Mesenteric fat pad (tissue), 1 donor: ENCODE measurements around the gene ADA. TPM values are rescaled to one million over a fixed set of nuclear protein-coding genes. Genes with fewer than 3 reads are reported as not detected.

ENCODE experiments used
- DNase-seq: peaks from one replicate; pipeline ENCODE4 v3.0.0-alpha.2; 2020; ENCODE audit warnings: low spot score
- total RNA-seq: library from RNA; stranded (reverse); fragmentation: NEBNext Ultra II Directional; extraction: Animal tissue kit (Norgen Biotek cat#: 25700); gene quantifications from one replicate; pipeline ENCODE4 v1.2.1, GENCODE V29; 2021
- donor health status: DM: yes; HTN: yes; CAD: no.

ADA gene
- total RNA-seq, 1 donor from 2014 or later = 12.2 TPM

DNA sequence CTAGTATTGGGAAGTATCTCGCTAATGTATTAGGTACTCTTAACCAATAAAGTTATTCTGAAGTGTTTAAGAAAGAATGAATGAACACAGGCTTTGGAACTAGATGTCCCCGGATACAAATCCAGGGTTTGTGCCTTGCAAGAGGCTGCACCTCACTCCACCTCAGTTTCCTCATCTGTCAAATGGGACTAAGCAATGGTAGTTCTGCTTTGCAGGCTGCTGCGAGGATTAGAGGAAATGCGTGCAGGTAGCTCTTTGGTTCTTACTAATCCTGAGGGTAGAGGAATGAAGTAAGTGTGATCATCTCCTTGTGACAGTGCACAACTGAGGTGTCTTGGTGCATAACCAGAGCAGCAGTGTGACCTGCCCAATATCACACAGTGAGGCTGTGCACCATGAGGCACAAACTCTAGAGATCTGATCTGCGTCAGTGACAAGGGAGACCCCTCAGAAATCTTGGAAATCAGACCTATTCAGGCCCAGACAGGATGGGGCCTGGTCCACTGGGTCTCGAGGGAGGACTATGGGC lies 26.7 kb downstream of the ADA start:
- DNase-seq = no peak

DNA sequence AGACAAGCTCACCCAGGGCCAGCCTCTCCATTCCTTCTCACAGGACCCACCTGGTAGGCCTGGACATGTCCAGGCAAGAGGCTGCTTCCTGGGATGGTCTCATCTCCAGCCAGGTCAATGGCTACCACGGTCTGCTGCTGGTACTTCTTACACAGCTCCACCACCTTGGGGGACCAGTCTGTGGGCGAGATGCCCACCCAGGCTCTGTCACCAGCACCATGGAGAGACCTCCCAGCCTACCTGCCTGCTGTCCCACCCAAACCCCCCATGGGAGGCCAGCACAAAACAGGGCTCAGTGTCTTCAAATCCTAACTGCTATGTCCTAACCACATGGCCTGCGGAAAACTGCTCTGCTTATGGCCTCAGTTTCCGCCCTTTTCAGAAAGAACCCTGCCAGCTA lies 27.3 kb downstream of the ADA start:
- no peak for DNase-seq

DNA sequence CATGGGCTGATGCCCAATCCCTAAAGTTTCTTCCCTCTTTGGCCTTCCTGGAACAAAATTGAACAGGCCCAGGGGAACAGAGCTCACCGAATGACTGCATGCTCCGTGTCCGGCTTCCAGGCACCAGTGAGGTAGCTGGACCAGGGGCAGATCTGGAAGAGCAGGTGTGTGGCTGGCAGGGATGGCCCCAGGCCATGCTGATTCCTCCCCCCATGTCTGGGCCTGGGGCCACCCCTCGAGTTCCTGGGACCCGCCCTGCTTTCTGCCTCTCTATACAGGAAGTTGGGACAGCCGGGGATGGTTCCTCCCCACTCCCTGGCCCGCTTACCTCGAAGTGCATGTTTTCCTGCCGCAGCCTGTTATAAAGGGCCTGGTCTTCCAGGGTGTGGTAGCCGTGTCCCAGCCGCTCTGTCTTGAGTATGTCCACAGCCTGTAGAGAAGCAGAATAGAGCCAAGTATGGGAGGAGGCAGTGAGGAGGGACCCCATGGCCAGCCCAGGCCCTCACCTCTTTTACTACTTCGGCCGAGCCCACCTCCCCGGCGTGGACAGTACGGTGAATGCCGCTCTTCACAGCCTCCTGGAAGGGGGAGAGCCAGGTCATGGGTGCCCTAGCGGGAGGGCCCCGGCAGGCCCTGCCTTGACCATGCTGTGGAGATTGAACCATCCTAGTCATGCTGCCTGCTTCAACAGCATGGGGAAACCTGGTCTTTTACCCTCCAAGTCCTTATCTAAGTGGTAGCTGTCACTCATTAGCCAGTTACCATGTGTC lies 28.8 kb downstream of the ADA start:
- no peak for DNase-seq

DNA sequence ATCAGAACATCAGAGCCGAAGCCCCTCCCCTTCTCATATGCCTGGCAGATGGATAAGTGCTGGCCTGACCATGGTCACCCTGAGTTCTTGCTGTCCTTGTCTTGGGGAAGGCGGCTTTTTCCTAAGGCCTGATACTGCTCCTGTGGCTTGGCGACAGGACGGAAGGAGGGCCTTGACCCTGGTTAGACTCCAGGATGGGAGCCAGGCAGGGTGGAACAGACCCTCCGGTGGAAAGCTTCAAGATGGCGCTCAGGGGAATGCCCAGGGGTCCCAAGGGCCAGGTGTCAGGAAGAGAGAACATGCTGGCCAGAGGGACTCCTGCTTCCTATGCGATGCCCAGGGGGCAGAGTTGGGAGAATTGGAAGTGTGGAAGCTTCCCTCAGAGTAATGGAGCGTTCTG lies 29.6 kb downstream of the ADA start:
- no peak for DNase-seq

DNA sequence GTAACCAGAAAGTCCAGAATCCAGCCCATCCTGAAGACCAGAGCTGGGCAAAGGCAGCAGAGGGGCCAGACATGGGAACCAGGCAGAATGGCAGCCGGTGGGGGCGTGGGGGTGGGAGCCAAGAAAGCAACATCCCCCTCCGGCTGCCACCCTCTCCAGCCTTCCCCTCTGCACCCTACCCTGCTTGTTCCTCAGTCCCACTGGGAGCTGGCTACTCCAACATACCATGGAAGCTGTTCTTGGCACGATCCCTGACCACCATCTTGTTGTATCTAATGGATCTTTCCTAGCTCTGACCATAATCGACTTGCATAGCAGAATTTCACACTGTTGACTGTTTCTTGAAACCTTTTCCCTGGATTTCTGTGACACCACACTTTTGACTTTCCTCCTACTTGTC lies 30.2 kb downstream of the ADA start:
- no peak for DNase-seq

DNA sequence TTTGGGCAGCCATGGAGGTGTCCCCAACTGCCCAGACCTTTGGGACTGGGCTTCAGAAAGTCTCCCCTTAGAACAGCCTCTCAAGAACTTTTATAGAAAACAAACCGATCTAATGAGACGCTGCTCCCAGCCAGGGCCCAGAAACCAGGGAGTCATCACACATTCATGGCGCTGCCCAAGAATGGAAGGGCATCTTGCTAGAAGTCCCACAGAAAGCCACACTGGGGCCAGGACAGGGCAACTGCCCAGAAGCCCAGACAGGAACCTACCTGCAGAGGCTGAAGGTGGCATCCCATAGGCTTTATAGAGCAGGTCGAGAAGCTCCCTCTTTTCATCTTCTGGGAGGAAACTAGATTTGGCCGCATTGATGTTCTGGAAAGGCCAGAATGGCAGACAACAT lies 31.5 kb downstream of the ADA start:
- DNase-seq = no peak

DNA sequence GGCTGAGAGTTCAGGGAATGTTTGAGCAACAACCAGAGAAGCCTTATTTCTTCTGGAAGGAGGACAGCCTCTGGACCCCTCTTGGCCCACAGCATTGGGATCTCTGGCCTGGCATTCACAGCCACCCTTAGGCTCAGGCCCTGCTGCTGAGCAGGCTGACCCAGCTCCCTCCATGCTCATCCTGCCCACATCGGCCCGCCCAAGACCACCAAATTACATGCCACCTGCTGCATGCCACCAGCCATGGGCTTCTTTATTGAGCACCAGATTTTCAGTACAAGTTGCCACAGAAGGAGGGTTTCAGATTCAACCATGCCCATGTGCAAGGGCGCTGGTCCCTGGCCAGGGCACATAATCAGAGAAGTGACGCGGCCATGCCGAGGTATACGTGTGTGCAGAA lies 32.2 kb downstream of the ADA start:
- DNase-seq = no peak

DNA sequence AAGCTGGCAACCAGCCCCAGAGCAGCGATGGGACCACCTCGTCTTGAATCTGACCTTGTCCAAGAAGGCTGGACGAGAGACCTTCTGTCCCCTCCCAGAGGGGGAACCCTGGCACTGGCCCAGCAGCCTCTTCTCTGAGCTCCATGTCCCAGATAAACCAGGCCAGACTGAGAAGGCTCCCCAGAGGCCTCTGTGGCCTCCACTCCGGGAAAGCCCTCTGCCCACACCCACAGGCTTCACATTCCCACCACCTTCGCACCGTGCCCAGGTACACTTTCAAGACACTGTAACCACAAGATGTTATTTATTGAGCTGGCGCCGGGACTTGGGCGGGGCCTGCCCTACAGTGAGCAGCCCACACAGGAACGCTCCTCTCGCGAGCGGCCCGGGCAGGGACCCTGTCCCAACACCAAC lies 33.2 kb downstream of the ADA start:
- DNase-seq = no peak

DNA sequence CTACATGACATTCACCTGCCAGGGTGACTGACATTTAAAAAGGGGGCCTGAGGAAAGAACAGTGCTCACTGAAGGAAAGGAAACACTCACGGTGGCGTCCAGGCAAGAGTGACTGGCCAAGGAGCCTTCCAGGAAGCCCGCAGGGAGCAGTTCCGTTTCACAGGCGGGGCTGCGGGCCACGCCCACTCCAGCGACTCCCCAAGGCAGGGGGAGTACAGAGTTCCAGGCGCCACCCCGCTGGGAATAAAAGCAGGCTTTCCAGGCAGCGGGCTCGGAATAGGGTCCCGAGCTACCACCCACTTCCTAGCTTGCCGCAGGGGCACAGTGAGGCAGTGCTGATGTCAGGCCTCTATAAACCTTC lies 34.9 kb downstream of the ADA start:
- no peak for DNase-seq

DNA sequence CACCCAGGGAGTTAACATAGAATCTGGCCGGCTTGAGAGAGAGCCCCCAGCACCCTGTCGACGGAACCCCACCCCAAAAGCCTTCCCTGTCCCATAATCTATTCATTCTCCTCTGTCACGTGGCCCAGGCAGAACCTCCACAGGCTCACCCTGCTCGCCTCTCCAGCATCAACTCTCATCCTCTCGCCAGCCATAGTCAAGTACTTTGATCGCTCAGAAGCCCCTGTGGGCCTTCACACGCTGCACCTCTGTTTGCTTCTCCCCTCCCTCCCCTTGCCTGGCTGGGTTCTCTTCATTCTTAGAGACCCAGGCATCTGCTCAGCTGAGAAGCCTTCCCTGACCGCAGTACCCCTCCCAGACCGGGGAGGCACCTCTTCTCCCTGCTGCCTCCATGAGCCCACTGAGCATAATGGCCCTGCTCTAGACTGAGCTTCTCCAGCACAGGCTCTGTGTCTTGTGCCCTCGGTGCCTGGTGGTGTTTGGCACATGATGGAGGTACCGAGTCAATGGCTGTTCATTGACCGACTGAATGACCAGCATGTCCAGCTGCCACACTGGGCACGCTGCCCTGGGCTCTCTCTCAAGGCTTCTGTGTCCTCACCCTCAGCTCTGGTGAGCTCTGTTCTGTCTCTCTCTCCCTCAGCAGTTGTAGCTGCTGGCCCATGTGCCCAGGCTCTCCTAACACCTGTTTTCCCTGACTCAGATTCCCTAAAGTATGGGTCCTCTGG lies 35.5 kb downstream of the ADA start:
- DNase-seq = no peak

DNA sequence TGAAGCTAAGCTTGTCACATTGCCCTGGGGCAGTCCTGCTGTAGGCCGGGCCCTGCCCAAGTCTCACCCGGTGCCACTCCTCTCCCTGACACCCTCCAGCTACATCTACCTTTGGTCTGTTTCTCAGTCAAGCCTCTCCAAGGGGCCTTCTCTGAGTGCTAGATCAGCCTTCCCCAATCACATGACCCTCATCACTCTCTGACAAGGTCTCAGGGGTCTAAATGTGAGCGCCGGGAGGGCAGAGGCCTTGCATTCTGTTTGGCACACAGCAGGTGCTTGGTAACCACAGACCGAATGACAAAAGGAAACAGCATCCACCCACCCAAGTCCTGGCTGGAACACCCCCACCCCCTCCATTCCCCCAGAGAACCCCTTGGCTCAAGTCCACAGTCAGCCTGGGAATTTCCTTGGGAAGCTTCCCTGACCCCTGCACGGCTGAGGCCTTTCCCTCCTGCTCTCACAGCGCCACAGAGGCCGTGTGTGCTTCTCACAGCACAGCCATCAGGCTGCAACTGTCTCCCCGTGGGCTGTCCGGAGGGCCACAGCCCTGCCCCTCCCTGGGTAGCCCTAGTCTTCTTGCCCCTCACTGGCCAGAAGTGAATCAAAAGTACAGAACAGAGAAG lies 36.2 kb downstream of the ADA start:
- DNase-seq = no peak

DNA sequence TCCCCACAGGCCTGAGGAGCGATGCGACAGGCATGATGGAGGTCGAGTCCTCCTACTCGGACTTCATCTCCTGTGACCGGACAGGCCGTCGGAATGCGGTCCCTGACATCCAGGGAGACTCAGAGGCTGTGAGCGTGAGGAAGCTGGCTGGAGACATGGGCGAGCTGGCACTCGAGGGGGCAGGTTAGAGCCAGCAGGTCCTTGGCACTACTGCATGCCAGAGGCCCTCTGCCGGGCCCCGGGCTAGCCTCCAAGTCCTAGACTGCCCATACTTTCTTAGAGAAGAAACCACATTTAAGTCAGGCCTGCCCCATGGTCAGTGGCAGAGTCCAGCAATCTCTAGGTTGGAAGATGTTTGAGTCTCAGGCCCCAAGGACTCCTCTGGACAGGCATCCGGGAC lies 37.0 kb downstream of the ADA start:
- no peak for DNase-seq

DNA sequence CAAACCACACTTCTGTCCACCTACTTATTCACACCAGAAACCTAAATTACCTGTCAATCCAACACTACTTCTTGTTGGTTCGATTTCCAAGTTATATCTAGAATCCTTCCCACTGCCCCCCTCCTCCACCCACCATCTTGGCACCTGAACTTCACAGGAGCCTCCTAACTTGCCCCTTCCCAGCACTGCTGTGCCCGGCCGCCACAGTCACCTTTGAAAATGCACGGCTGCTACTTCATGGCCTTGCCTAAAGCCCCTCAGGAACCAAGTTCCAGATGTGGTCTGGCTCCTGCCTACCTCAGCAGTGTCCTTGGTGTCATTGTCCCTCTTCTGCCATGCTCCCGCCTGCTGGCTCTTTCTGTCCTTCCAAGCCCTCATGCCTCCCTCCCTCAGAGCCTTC lies 37.9 kb downstream of the ADA start:
- DNase-seq = no peak

DNA sequence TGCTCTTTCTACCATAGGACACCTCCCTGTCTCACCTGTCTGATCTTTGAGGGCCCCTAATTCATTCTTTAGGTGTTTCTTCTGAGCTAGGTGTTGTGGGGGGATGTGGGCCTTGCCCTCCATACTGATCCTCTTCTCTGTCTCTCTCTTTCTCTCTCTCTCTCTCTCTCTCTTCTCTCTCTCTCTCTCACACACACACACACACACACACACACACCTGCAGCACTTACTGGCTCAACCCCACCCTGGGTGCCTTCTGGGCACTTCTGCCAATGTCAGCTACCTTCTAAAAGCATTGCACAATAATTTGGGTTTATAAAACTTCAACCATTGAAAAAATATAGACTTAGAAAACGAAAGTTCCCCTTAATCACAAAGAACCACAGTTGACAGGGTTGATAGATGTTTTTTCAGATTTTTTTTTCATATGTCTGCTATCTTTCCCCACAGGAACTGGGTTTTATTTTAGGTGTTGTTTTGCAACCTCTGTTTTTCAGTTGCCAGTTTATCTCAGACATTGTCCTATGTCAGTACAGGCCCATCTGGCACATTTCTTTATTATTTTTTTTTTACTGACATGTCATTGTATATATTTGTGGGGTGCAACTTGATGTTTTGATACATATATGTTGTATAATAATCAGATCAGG lies 41.1 kb downstream of the ADA start:
- no peak for DNase-seq

DNA sequence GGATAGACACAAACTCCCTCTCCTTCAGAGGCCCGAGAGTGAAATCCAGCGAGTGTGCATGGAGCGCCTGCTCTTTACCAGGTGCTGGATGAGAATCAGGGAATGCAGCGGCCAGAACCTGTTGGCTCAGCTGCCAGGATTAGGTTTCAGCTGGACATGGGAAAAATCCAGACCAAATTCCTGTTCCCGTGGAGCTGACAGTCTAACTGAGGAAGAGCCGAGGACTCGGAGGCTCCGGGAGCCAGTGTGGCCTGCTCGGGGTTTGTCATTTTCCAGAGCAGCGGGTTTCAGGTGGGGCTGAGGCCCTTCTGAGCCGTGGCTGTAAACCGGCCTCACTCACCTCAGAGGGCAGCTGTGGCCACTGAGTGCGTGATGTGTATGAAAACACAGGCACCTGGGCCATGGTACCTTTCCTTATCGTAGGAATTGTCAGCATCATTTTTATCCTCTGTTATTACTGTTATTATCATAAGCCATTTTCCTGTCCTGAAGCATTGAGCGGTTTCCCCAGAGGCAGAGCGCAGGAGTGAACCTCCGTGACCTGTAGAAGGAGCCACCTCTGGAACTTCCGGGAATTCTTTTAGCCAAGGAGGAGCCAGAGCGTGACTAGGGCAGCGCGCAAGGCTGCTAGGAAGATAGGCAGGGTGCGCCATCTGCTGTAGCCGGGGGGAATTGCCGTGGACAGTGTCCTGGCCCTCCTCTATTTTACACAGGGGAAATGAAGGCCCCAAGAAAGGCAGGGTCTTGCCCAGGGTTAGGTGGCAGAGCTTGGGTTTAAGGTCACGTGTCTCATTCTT lies 41.8 kb downstream of the ADA start:
- peak; percentile 94 for DNase-seq

DNA sequence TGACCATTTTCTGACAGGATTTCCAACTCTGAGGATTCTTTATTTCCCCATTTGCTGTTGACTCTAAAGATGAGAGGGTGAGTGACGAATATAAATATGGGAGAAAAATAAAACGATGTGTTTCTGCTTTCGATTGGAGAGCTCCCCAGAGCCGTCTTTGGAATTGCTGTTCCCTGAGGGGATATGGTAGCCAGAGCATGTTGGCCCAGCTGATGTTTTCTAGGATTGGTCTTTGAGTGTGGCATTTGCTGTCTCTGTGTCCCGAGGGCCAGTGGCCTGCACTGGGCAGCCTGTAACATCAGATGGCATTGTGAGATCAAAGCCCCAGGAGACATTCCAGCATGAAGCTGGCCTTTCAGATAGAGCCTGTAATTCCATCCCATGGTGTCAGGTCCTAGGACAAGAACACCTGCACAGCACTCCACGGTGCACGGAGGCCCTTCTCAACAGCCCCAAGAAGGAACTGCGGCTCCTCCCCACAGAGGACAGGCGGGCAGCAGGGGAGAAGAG lies 42.4 kb downstream of the ADA start:
- no peak for DNase-seq

DNA sequence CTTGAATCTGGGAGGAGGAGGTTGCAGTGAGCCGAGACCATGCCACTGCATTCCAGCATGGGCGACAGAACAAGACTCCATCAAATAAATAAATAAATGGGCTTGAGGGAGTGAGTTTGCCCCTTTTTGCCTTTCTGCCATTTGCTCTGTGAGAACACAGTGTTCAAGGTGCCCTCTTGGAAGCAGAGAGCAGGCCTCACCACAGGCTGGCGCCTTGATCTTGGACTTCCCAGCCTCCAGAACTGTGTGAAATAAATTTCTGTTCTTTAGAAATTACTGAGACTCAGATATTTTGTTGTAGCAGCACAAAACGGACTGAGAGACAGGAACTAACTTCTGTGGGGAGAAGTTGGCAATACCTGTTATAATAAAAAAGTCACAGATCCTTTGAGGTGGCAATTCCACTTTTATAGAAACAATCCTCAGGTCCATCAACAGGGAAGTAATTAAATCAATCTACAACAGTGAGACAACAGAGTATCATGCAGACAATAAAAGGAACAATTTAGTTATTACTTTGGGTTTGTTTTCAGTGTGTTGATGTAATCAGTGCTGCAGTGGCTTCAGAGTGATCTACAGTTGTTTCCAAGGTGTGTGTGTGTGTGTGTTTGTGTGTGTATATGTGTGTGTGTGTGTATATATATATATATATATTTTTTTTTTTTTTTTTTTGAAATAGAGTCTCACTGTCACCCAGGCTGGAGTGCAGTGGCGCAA lies 44.6 kb downstream of the ADA start:
- no peak for DNase-seq

DNA sequence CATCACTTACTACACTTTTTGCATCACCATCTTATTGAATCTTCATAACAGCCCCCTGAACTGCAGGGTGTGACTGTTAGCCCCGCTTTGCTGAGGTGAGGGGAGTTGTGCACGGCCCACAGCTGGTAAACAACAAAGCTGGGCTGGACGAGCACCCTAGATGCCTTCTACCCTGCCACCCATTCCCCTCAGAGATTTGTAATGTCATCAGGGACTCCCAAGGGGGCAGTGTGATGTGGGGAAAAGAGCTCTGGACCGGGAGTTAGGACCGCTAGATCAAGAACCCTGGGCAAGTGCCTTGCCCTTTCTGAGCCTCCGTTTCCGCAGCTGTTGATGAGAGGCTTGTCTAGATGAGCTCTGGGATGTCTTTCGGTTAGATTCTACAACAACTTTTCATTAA lies 48.2 kb downstream of the ADA start:
- DNase-seq = peak; percentile 18

DNA sequence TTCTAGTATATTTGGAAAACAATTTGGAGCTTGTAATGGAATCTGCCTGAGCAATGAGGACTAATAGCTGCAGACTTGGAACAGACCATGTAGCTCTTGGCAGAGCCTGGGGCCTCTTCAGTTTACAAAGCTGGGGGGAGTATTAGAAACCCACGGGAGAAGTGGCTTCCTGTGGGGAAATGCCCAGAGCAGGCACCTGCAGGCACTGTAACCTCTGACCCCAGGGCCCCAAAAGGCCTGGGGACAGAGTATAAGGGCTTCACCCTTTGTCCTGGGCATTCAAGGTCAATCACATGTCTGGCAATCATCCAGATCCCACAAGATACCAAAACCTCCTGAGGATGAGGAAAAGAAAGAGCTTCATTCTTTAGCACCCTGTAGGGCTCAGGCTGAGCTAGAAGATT lies 49.7 kb downstream of the ADA start:
- DNase-seq = peak; percentile 83

DNA sequence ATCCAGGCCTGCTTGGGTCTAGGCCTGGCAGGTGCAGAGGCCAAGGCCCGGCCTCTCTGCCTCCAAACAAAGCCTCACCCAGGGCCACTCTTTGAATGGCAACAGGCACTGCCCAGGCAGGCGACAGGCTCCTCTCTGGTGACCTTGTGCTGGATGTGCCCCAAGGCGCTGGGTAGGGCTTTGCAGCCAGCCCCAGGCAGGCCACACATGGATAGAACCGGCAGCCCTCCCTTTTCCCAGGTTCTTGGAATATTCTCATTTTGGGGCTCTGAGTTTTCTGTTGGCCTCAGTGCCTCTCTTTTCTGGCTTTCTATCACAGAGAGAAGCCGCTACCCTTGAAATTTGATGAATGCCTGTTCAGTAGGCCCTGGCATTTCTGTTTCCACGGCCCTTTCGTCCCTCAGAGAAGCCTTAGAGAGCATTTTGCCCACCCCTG lies 50.2 kb downstream of the ADA start:
- no peak for DNase-seq
